Measurements from ENCODE around the gene GYG1.

Gene GYG1

DNA sequence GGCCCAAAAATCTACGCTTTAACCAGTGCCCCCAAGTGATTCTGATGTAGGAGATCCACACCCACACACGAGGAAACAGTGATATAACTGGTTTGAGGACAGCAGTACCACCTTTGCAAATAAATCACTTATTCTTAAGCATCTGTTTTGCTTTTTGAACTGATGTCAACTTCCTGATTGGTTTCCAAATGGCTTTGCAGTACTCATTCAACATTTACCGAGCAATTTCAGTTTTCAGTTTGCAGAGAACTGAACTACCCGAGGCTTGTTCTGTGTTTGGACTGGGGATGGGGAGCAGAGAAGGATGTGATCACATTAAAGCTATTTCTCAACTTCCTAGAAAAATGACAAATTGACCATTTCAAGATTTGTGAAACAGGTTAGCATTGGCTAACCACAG lies 1.1 kb upstream of the GYG1 start:
- no peak for DNase-seq

GRCh38 chr3:148992027-148992634 lies 791 bp downstream of the GYG1 start:
- peak; percentile 26 for DNase-seq

GRCh38 chr3:148992635-148993255 lies 1.4 kb downstream of the GYG1 start:
- no peak for DNase-seq

DNA sequence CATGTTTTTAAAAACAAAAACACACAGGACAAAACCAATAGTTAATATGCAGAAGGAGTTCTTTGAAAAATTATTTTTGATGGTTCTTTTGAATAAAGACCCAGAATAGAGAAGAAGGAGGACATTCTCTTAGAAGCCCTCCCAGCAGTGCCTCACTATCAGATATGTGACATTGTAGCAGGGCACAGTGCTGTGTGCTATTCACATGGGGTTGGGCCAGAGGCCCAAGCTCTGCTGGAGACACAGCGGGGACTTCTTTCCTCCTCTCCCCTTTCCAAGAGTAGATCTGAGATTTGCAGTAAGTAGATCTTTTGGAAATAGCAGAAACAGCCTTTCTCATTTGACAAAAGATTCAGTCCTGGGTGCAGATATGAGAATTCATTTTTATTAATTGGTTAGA lies 6.3 kb downstream of the GYG1 start:
- no peak for DNase-seq

- no peak for DNase-seq
Observed at GRCh38 chr3:148998297-148998696, 7.0 kb downstream of the GYG1 start.

GRCh38 chr3:148998715-148999423 lies 7.5 kb downstream of the GYG1 start:
- DNase-seq: no peak

DNA sequence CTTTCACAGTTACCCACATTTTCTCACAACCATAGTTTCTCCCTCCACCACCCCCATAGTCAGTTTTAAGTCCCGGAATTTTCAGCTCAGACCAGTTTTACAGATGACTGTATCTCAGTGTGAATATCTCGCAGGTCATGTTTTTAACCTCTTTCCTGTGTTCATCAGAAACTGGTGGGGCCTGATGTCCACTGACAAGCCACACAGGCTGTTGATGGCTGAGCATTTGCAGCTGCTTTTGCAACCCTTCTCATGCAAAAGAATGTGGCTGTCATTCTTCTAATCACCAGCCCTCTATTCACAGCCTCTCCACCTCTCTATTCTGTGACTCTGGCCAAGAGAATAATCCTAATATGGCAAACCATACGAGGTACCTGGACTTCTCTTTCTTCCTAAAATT lies 8.5 kb downstream of the GYG1 start:
- no peak for DNase-seq

DNA sequence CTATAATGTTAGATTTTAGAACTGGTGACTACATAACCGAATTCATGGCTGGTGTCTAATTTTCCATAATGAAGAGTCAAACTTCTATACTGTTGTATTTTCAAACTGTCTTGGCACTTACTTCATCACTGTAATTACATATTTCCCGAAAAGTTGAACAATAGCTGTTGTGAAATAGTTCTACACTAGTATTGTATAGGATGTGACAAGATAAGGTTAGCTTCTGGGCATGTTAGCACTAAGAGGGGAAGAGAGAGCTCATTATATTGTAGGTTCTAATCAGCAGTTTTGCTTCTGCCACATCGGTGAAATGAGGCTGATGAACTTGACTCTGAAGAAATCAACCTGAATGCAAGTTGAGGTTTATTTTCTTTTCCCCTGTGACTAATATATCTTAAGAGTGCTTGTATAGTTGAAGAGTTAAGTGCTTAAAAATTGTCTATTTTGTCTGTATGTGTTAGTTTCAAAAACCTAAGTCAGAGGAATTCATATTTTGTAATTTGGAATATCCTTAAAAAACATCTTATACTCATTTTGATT lies 8.9 kb downstream of the GYG1 start:
- DNase-seq: no peak

- DNase-seq: no peak
Observed at GRCh38 chr3:149001727-149002126, 10.4 kb downstream of the GYG1 start.

- peak; percentile 42 for DNase-seq
Observed at GRCh38 chr3:149003653-149004305, 12.4 kb downstream of the GYG1 start.

DNA sequence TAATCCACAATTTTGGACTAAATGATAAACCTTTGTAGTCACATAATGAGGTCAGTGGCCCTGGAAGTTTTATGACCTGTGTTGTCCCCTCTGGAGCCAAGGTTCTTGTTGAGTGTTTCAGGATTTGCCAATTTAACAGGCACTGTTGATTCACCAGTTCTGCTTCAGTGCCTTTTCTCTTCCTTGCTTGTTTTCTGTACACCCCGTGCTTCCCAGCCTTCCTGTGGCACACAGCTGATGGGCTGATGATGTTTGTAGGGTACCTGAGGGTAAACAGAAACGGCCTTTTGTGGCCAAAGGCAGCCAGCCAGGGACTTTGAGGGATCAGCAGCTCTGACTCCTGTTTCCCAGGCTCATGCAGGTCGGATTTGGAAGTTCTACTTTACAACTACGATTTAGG lies 13.3 kb downstream of the GYG1 start:
- no peak for DNase-seq

DNA sequence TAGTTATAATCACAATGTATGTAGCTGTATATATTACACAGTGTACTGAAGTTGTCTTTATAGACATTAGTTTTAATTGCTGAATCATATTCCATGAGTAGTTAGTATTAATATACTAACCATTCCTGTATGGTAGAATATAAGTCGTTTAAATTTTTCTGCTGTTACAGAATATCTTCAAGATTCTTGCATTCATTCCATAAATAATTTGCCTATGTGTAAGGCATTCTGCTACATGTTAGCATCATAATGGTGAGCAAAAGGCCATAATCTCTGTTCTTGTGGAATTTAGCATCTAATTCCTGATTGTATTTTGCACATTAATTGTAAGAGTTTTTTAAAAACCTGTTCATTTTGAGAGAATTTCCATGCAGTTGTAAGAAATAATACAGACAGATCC lies 14.1 kb downstream of the GYG1 start:
- no peak for DNase-seq

GRCh38 chr3:149007567-149008257 lies 16.4 kb downstream of the GYG1 start:
- DNase-seq: no peak

DNA sequence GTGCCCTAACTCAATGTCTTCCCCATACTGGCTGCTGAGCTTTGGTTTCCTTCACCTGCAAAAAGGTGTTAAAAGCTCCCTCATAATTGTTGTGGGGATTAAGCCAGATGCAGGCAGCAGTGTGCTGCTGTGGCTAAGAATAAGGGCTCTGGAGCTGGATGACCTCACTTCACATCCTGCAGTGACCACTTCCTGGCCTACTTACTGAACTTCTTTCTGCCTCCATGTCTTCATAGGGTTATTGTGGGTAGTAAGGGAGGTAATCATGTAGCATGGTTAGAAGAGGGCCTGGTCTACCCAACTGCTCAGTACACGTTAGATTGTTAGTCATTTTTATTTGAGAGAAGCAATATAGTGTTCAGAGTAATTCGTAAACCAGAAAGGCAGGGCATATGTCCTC lies 18.4 kb downstream of the GYG1 start:
- DNase-seq: peak; percentile 58

DNA sequence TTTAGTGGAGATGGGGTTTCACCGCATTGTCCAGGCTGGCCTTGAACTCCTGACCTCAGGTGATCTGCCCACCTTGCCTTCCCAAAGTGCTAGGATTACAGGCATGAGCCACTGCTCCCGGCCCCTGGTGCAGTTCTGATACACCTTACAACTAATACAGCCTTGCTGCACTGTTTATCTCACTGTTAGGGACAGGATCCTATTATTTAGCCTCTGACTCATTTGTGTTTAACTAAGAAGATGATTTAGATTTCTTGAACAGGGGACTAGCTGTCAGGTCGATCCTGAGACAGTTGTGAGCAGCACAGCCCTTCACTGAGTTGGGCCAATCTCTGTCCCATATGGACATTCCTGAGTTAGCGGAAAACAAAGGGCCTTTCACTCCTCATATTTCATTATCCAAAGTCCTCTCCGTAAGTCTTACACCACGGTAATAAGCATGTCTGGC lies 19.2 kb downstream of the GYG1 start:
- DNase-seq: no peak

DNA sequence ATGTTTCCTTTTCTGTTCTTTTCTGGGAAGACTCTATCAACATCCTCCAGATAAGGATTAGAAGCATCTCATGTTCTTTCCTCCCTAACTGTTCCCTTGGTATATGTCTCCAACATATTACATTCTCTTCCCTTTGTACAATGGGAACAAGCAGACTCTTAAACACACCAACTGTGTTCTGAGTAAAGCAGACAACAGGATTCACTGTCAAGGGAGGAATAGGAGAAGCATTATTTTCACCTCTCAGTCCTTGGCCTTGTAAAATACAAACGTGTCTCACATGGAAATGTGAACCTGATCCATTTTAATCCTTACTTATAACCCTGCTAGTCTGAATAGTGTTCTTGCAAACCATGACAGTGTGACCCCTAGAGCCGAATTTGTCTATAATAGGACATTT lies 19.6 kb downstream of the GYG1 start:
- no peak for DNase-seq

GRCh38 chr3:149011676-149012075 lies 20.3 kb downstream of the GYG1 start:
- no peak for DNase-seq

DNA sequence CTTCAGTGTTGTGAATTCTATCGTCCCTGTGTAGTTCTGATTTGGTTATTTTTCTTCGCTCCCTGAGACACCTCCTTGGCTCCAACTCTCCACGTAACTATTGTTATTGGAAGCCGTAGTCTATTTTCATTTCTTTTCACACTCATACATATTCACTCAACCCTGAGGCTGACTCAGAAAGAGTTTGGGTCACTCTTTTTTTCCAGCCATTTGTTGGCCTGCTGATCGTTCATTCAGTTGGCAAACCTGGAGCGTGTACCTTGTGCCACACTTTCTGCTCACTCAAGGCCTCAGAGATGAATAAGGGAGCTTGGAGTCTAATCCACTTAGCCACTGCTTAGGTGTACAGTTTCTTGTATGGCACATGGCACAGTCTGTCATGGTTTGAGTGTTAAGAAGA lies 22.4 kb downstream of the GYG1 start:
- no peak for DNase-seq

GRCh38 chr3:149015393-149015792 lies 24.1 kb downstream of the GYG1 start:
- DNase-seq: no peak

GRCh38 chr3:149016242-149016641 lies 24.9 kb downstream of the GYG1 start:
- no peak for DNase-seq

GRCh38 chr3:149016669-149017541 lies 25.6 kb downstream of the GYG1 start:
- DNase-seq: no peak

DNA sequence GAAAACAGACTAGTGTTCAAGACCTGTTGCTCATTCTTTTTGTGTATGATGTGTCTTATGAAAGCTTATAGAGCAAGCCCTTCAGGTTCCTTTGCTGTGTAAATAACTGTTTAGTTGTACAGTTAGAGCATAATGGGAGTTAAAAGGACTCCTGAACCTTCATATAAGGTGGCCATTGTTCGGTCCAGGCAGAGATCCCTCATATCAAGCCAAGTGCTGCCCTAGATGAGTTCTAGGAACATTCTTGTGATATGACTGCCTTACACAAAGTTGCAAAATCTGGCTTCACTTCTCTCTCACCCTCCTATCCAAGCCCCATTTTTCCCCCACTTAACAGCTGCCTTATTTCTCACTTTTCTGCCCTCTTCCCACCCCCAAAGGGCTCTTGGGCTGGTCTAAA lies 26.9 kb downstream of the GYG1 start:
- DNase-seq: no peak

All from activated gamma-delta T cell treated with Interleukin-2 at 50 U/mL for 16 hours (primary cell).